ENCODE results near the gene STX18. TPM values are rescaled to one million over a fixed set of nuclear protein-coding genes. Genes with fewer than 3 reads are reported as not detected.
"Not testable (repeated sequence)": the region's sequence is repeated elsewhere in the genome, so short reads cannot be mapped to it uniquely, and the experiment has no call there.

Gene STX18
- total and polyA plus RNA-seq, 2 of the 13 experiments (the other 11 are each of a cell fraction or from before 2014, with no cell fraction given): 23.9 to 37.1 TPM

- BruUV-seq (replicated peaks); CTCF ChIA-PET (ENCODE audit: low intra/inter-chr PET ratio, low total read pairs); FAIRE-seq: not testable (repeated sequence)
These were observed 10.2 kb upstream of the STX18 start for GRCh38 chr4:4552042-4552441.

GRCh38 chr4:4550161-4550560 lies 8.3 kb upstream of the STX18 start:
- FAIRE-seq; CTCF ChIA-PET (ENCODE audit: low intra/inter-chr PET ratio, low total read pairs); H3K4me2 ChIP-seq (ENCODE audit: low read depth, low read length); H4K20me1 ChIP-seq (ENCODE audit: insufficient read depth, low read length); H3K27me3 ChIP-seq (ENCODE audit: control insufficient read depth in 1 of 2, insufficient read depth in 2 of 2, low read length in 2 of 2); ATAC-seq; BruUV-seq (replicated peaks); DNase-seq (ENCODE audit: low spot score); H3K4me3 ChIP-seq (replicated peaks in 1 of 3; ENCODE audit: insufficient read depth in 1 of 3, low read depth in 2 of 3, low read length in 3 of 3); H3K27ac ChIP-seq (ENCODE audit: extremely low read length, insufficient read depth, low read length); POLR2A ChIA-PET; in situ Hi-C loops (cut with HindIII; ENCODE audit: extremely low pct_ligation_motif_present, low pct_unique_long_range_greater_than_20kb); H3K9me3 ChIP-seq (ENCODE audit: low read length); H3K9ac ChIP-seq (ENCODE audit: insufficient read depth, low read depth, low read length); intact Hi-C loops (cut with micrococcal nuclease; ENCODE audit: unreplicated experiment); H2AFZ ChIP-seq (ENCODE audit: low read length); H3K79me2 ChIP-seq (ENCODE audit: insufficient read depth, low read length): not testable (repeated sequence)
- Histone ChIP-seq H3K36me3 (replicated peaks in 1 of 2; ENCODE audit: control insufficient read depth in 1 of 2, insufficient read depth in 2 of 2, low read length in 2 of 2) (peaks cover 6 to 15% of the 10 kb centered on the region in 2 experiments; a peak in 4 of 5 replicates), H3K4me1 (ENCODE audit: insufficient read depth, low read length) (peaks cover 15% of the 10 kb centered on the region)
- WGBS (ENCODE audit: low lambda C conversion rate): 80% methylated on average over 4 of the region's 4 CpGs

More at GRCh38 chr4:4552042-4552441, 10.2 kb upstream of the STX18 start:
- H4K20me1 ChIP-seq (ENCODE audit: insufficient read depth, low read length); H2AFZ ChIP-seq (ENCODE audit: low read length); H3K27ac ChIP-seq (ENCODE audit: extremely low read length, insufficient read depth, low read length); DNase-seq (ENCODE audit: low spot score); H3K4me2 ChIP-seq (ENCODE audit: low read depth, low read length); H3K9ac ChIP-seq (ENCODE audit: insufficient read depth, low read depth, low read length); ATAC-seq; H3K4me3 ChIP-seq (replicated peaks in 1 of 3; ENCODE audit: insufficient read depth in 1 of 3, low read depth in 2 of 3, low read length in 3 of 3); intact Hi-C loops (cut with micrococcal nuclease; ENCODE audit: unreplicated experiment); H3K79me2 ChIP-seq (ENCODE audit: insufficient read depth, low read length); H3K27me3 ChIP-seq (ENCODE audit: control insufficient read depth in 1 of 2, insufficient read depth in 2 of 2, low read length in 2 of 2); in situ Hi-C loops (cut with HindIII; ENCODE audit: extremely low pct_ligation_motif_present, low pct_unique_long_range_greater_than_20kb); H3K9me3 ChIP-seq (ENCODE audit: low read length): not testable (repeated sequence)
- Histone ChIP-seq H3K4me1 (ENCODE audit: insufficient read depth, low read length) (peaks cover 33% of the 10 kb centered on the region), H3K36me3 (replicated peaks in 1 of 2; ENCODE audit: control insufficient read depth in 1 of 2, insufficient read depth in 2 of 2, low read length in 2 of 2) (peaks cover 6 to 11% of the 10 kb centered on the region in 2 experiments; a peak in 4 of 5 replicates)
- POLR2A ChIA-PET: interaction anchor here (1.1 to 2.0 kb wide), 2 partner anchors 10 to 89 kb away, joined by 3 to 7 read pairs; partner anchors contain the start of gene STX18
- peak; percentile 31; the same call in 1 of the 2 replicates for TF ChIP-seq SOX5 (CRISPR knock-in tag; IDR thresholded peaks at IDR 0.05; ENCODE audit: borderline replicate concordance)
- TF ChIP-seq HNF4A (CRISPR knock-in tag; IDR thresholded peaks at IDR 0.05): peak; percentile 47; the same call in 1 of the 2 replicates
- WGBS (ENCODE audit: low lambda C conversion rate): 98% methylated on average over 5 of the region's 5 CpGs

Measured in HepG2 (cell line).